Measurements from ENCODE around the gene CEACAM4. TPM values are rescaled to one million over a fixed set of nuclear protein-coding genes. Genes with fewer than 3 reads are reported as not detected.

Gene CEACAM4
- total RNA-seq, 4 donors from 2014 or later, result 0.52 to 2.6 (median 0.93) TPM; not detected in 1

GRCh38 chr19:41588497-41589209 lies 38.2 kb downstream of the CEACAM4 start:
- TF ChIP-seq POLR2A (IDR thresholded peaks at IDR 0.05) (no peak), CTCF (IDR thresholded peaks at IDR 0.05) (no peak), POLR2AphosphoS5 (IDR thresholded peaks at IDR 0.05) (no peak), EP300 (IDR thresholded peaks at IDR 0.05) (no peak)
- peaks cover 0 to 20% (median 0%) of the 10 kb centered on the region in 3 donors for H3K9me3 ChIP-seq
- H3K4me1 ChIP-seq, result no peaks in the 10 kb centered on the region
- H3K27me3 ChIP-seq, result peaks cover 70% of the 10 kb centered on the region
- WGBS, 2 donors (ENCODE audit: low coverage in 1 of 2), result 4 to 5% methylated on average over 3 to 4 of the region's 6 CpGs
- no peak overlapping the region for H3K4me3 ChIP-seq
- H3K27ac ChIP-seq, result no peak overlapping the region
- H3K36me3 ChIP-seq, result no peaks in the 10 kb centered on the region
- no peak for ATAC-seq

DNA sequence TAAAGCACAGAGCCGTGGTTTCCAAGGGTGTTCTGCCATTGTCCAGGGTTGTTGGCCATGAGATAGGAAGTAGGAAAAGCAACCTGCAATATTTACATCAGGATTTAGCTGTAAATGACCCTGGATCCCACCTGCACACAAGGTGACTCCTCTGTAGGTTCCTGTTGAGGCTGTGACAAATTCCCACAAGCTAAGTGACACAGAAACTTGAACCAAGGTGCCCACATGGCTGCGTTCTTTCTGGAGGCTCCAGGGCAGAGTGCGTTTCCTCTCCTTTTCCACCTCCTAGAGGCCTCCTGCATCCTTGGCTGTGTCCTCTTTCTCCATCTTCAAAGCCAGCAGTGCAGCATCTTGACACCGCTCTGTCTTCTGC lies 39.0 kb downstream of the CEACAM4 start:
- TF ChIP-seq POLR2AphosphoS5 (IDR thresholded peaks at IDR 0.05) (no peak), CTCF (IDR thresholded peaks at IDR 0.05) (no peak), POLR2A (IDR thresholded peaks at IDR 0.05) (no peak), EP300 (IDR thresholded peaks at IDR 0.05) (no peak)
- H3K9me3 ChIP-seq, result peaks cover 0 to 13% (median 0%) of the 10 kb centered on the region in 3 donors
- 70 to 81% methylated on average over 3 of the region's 4 CpGs for WGBS, 2 donors (ENCODE audit: low coverage in 1 of 2)
- H3K27me3 ChIP-seq, result peaks cover 69% of the 10 kb centered on the region
- H3K4me3 ChIP-seq, result no peak overlapping the region
- ATAC-seq, result no peak
- no peaks in the 10 kb centered on the region for H3K36me3 ChIP-seq
- H3K4me1 ChIP-seq, result no peaks in the 10 kb centered on the region
- no peak overlapping the region for H3K27ac ChIP-seq

GRCh38 chr19:41587101-41587837 lies 39.6 kb downstream of the CEACAM4 start:
- H3K27me3 ChIP-seq, result peaks cover 65% of the 10 kb centered on the region
- TF ChIP-seq POLR2A (IDR thresholded peaks at IDR 0.05), result no peak
- ATAC-seq, result no peak
- 20% methylated on average over 2 of the region's 9 CpGs; no CpG with 5 or more reads in 1 of the 2 donors for WGBS, 2 donors (ENCODE audit: low coverage in 1 of 2)
- no peaks in the 10 kb centered on the region for H3K36me3 ChIP-seq
- H3K4me1 ChIP-seq, result no peaks in the 10 kb centered on the region
- peaks cover 0 to 13% (median 0%) of the 10 kb centered on the region in 3 donors for H3K9me3 ChIP-seq
- H3K4me3 ChIP-seq, result no peak overlapping the region
- no peak overlapping the region for H3K27ac ChIP-seq

DNA sequence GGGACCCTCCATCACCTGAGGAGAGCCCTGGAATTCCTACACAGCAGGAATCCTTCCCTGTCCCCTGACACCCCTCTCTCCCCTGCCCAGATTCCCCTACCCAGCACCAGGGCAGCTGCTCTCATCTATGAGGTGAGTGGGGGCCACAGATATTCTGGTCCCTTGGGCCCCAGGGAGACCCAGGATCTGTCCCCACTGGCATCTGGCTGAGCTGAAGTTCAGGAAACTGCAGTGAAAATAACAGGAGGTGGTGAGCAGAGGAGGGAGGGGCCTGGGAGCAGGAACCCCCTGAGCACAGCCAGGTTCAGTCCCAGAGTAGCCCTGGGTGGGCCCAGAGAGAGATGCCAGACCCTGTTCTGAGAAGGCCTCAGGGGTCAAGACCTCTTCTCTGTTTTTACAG lies 40.8 kb downstream of the CEACAM4 start:
- peaks cover 62% of the 10 kb centered on the region for H3K27me3 ChIP-seq
- no peak for TF ChIP-seq CTCF (IDR thresholded peaks at IDR 0.05)
- no peak for TF ChIP-seq POLR2AphosphoS5 (IDR thresholded peaks at IDR 0.05)
- TF ChIP-seq POLR2A (IDR thresholded peaks at IDR 0.05), result no peak
- TF ChIP-seq EP300 (IDR thresholded peaks at IDR 0.05), result no peak
- ATAC-seq, result no peak
- peaks cover 0 to 19% (median 0%) of the 10 kb centered on the region in 3 donors for H3K9me3 ChIP-seq
- H3K4me1 ChIP-seq, result no peaks in the 10 kb centered on the region
- no peak overlapping the region for H3K27ac ChIP-seq
- H3K36me3 ChIP-seq, result no peaks in the 10 kb centered on the region
- H3K4me3 ChIP-seq, result no peak overlapping the region

GRCh38 chr19:41584931-41585330 lies 41.9 kb downstream of the CEACAM4 start:
- no peak for TF ChIP-seq EP300 (IDR thresholded peaks at IDR 0.05)
- no peak for TF ChIP-seq POLR2AphosphoS5 (IDR thresholded peaks at IDR 0.05)
- TF ChIP-seq POLR2A (IDR thresholded peaks at IDR 0.05), result no peak
- no peak for TF ChIP-seq CTCF (IDR thresholded peaks at IDR 0.05)
- H3K36me3 ChIP-seq, result no peaks in the 10 kb centered on the region
- H3K4me1 ChIP-seq, result no peaks in the 10 kb centered on the region
- no CpG with 5 or more reads among the region's 1 CpG for WGBS, 2 donors (ENCODE audit: low coverage in 1 of 2)
- H3K4me3 ChIP-seq, result no peak overlapping the region
- peaks cover 0 to 26% (median 0%) of the 10 kb centered on the region in 3 donors for H3K9me3 ChIP-seq
- peaks cover 65% of the 10 kb centered on the region for H3K27me3 ChIP-seq
- no peak for ATAC-seq
- H3K27ac ChIP-seq, result no peak overlapping the region
